Hematopoietic multipotent progenitor cell treated with erythropoietin and hydrocortisone succinate and interleukin-3 and kit ligand, for 15 days (in vitro differentiated cells): Measurements from ENCODE around the gene CDHR2.
"Not testable (repeated sequence)": the region's sequence is repeated elsewhere in the genome, so short reads cannot be mapped to it uniquely, and the experiment has no call there.

Experiments
- DNase-seq: peaks from one replicate; pipeline ENCODE4 v3.0.0-alpha.2; 2015; ENCODE audit warnings: low spot score

Gene CDHR2

GRCh38 chr5:176573564-176574296 is 24.6 kb downstream of the CDHR2 start:
- peak; percentile 72 for DNase-seq

GRCh38 chr5:176574297-176574591 is 25.1 kb downstream of the CDHR2 start:
- no peak for DNase-seq

- no peak for DNase-seq
Measured at GRCh38 chr5:176575066-176575465, 25.9 kb downstream of the CDHR2 start.

GRCh38 chr5:176575488-176576422 is 26.6 kb downstream of the CDHR2 start:
- no peak for DNase-seq

- DNase-seq, result no peak
Measured at GRCh38 chr5:176577312-176578176, 28.4 kb downstream of the CDHR2 start.

GRCh38 chr5:176578391-176578808 is 29.3 kb downstream of the CDHR2 start:
- peak; percentile 16 for DNase-seq

GRCh38 chr5:176579323-176579722 is 30.2 kb downstream of the CDHR2 start:
- no peak for DNase-seq

- DNase-seq, result no peak
Measured at GRCh38 chr5:176581361-176581760, 32.2 kb downstream of the CDHR2 start.

- DNase-seq, result no peak
Measured at GRCh38 chr5:176583076-176583475, 33.9 kb downstream of the CDHR2 start.

GRCh38 chr5:176587398-176587797 is 38.3 kb downstream of the CDHR2 start:
- no peak for DNase-seq

GRCh38 chr5:176588297-176588696 is 39.2 kb downstream of the CDHR2 start:
- DNase-seq, result no peak

GRCh38 chr5:176589039-176589769 is 40.1 kb downstream of the CDHR2 start:
- no peak for DNase-seq

- no peak for DNase-seq
Measured at GRCh38 chr5:176590035-176590717, 41.0 kb downstream of the CDHR2 start.

GRCh38 chr5:176591667-176592066 is 42.5 kb downstream of the CDHR2 start:
- DNase-seq, result not testable (repeated sequence)

GRCh38 chr5:176592573-176592972 is 43.4 kb downstream of the CDHR2 start:
- no peak for DNase-seq

- no peak for DNase-seq
Measured at GRCh38 chr5:176593273-176593869, 44.2 kb downstream of the CDHR2 start.

GRCh38 chr5:176594554-176594953 is 45.4 kb downstream of the CDHR2 start:
- no peak for DNase-seq

GRCh38 chr5:176595386-176595943 is 46.3 kb downstream of the CDHR2 start:
- no peak for DNase-seq

GRCh38 chr5:176596069-176596644 is 47.0 kb downstream of the CDHR2 start:
- no peak for DNase-seq
